Left ventricle myocardium superior (tissue), 1 donor: ENCODE data around the gene LRMDA. TPM values are rescaled to one million over a fixed set of nuclear protein-coding genes. Genes with fewer than 3 reads are reported as not detected.
A peak's percentile ranks its signal among the peaks of the same experiment; 100 is the strongest.

Source experiments
- ATAC-seq: fragments of 200-7000 bp; cut with Tn5 transposase; one replicate; pipeline ENCODE4 v1.9.1; 2020; ENCODE audit warnings: mild to moderate bottlenecking, moderate library complexity
- DNase-seq: peaks from one replicate; pipeline ENCODE4 v3.0.0-alpha.2; 2020
- intact Hi-C: fragments of 100-400 bp; cut with micrococcal nuclease; formaldehyde crosslinking; loops from one replicate; pipeline ENCODE4 v1.11.0; 2022
- total RNA-seq: library from RNA; stranded (reverse); fragmentation: NEBNext Ultra II Directional; extraction: Animal tissue kit (Norgen Biotek cat#: 25700); gene quantifications from one replicate; pipeline ENCODE4 v1.2.1, GENCODE V29; 2021
- donor health status: DM: no; HTN: yes; CAD: no; lungs with severe emphysema.

Gene LRMDA
- total RNA-seq, 1 donor from 2014 or later, result 23.1 TPM

- DNase-seq (no peak), ATAC-seq (no peak)
- intact Hi-C loops, result no loop called here
These were observed 60.9 kb downstream of the LRMDA start for GRCh38 chr10:75492173-75492925.

- ATAC-seq, result no peak
- intact Hi-C loops, result no loop called here
- no peak for DNase-seq
These were observed 62.0 kb downstream of the LRMDA start for GRCh38 chr10:75493464-75493863.

- no peak for ATAC-seq
- no peak for DNase-seq
- intact Hi-C loops, result no loop called here
These were observed 64.2 kb downstream of the LRMDA start for GRCh38 chr10:75495434-75496190.

- no peak for ATAC-seq
- DNase-seq, result no peak
- intact Hi-C loops, result no loop called here
These were observed 64.8 kb downstream of the LRMDA start for GRCh38 chr10:75496191-75496567.

- intact Hi-C loops, result no loop called here
- DNase-seq (peak; percentile 39), ATAC-seq (peak; percentile 34)
These were observed 66.8 kb downstream of the LRMDA start for GRCh38 chr10:75497997-75498883.

- ATAC-seq, result no peak
- DNase-seq, result no peak
- intact Hi-C loops, result no loop called here
These were observed 67.5 kb downstream of the LRMDA start for GRCh38 chr10:75498884-75499350.

- intact Hi-C loops, result no loop called here
- ATAC-seq (no peak), DNase-seq (no peak)
These were observed 68.2 kb downstream of the LRMDA start for GRCh38 chr10:75499556-75500160.

GRCh38 chr10:75502389-75502788 is 71.0 kb downstream of the LRMDA start:
- intact Hi-C loops, result no loop called here
- no peak for DNase-seq
- no peak for ATAC-seq

- intact Hi-C loops, result no loop called here
- ATAC-seq, result no peak
- DNase-seq, result no peak
These were observed 71.4 kb downstream of the LRMDA start for GRCh38 chr10:75502838-75503237.

- DNase-seq, result no peak
- intact Hi-C loops, result no loop called here
- ATAC-seq, result no peak
These were observed 73.9 kb downstream of the LRMDA start for GRCh38 chr10:75505293-75505692.

GRCh38 chr10:75505840-75506506 is 74.5 kb downstream of the LRMDA start:
- intact Hi-C loops, result no loop called here
- no peak for DNase-seq
- no peak for ATAC-seq

GRCh38 chr10:75506930-75507329 is 75.5 kb downstream of the LRMDA start:
- ATAC-seq, result no peak
- intact Hi-C loops, result no loop called here
- DNase-seq, result no peak

- intact Hi-C loops, result no loop called here
- ATAC-seq (no peak), DNase-seq (no peak)
These were observed 76.0 kb downstream of the LRMDA start for GRCh38 chr10:75507469-75507868.

- no peak for ATAC-seq
- no peak for DNase-seq
- intact Hi-C loops, result no loop called here
These were observed 76.9 kb downstream of the LRMDA start for GRCh38 chr10:75508239-75508813.

GRCh38 chr10:75508814-75509306 is 77.4 kb downstream of the LRMDA start:
- DNase-seq (no peak), ATAC-seq (no peak)
- intact Hi-C loops, result no loop called here

- ATAC-seq (no peak), DNase-seq (no peak)
- intact Hi-C loops, result no loop called here
These were observed 78.3 kb downstream of the LRMDA start for GRCh38 chr10:75509706-75510105.

- no peak for ATAC-seq
- intact Hi-C loops, result no loop called here
- DNase-seq, result no peak
These were observed 79.6 kb downstream of the LRMDA start for GRCh38 chr10:75511011-75511410.

GRCh38 chr10:75512203-75512933 is 80.9 kb downstream of the LRMDA start:
- intact Hi-C loops, result no loop called here
- ATAC-seq, result peak; percentile 21

More at GRCh38 chr10:75512203-75512933, 80.9 kb downstream of the LRMDA start:
- DNase-seq, result no peak
